IPS-18c (cell line): ENCODE data around the gene TMPRSS4.

ENCODE experiments used
- H3K4me3 ChIP-seq: 2 replicates; pipeline ENCODE4 v1.7.0; 2013; ENCODE audit warnings: low read depth, mild to moderate bottlenecking, low read length, moderate library complexity; ENCODE audit not compliant: insufficient read depth
- H3K9me3 ChIP-seq: one replicate; pipeline ENCODE4 v1.6.1; 2013; ENCODE audit warnings: mild to moderate bottlenecking, low read length, moderate library complexity; ENCODE audit not compliant: control insufficient read depth, insufficient read depth

Gene TMPRSS4

GRCh38 chr11:118152552-118153471, 75.9 kb downstream of the TMPRSS4 start, which contains the start of gene SCN4B:
Gene SCN4B, minus strand, starts transcription at chr11:118152823. Its CDS starts 150 bp downstream, at chr11:118152673.
- no peaks in the 10 kb centered on the region for H3K9me3 ChIP-seq
- H3K4me3 ChIP-seq: peak within 1 kb of the TSS; percentile 71

GRCh38 chr11:118153516-118153915, 76.6 kb downstream of the TMPRSS4 start:
- Histone ChIP-seq H3K9me3 (no peaks in the 10 kb centered on the region), H3K4me3 (peak overlapping the region; percentile 71)

- Histone ChIP-seq H3K4me3 (no peak overlapping the region), H3K9me3 (no peaks in the 10 kb centered on the region)
Measured at GRCh38 chr11:118153976-118154375, 77.1 kb downstream of the TMPRSS4 start.

DNA sequence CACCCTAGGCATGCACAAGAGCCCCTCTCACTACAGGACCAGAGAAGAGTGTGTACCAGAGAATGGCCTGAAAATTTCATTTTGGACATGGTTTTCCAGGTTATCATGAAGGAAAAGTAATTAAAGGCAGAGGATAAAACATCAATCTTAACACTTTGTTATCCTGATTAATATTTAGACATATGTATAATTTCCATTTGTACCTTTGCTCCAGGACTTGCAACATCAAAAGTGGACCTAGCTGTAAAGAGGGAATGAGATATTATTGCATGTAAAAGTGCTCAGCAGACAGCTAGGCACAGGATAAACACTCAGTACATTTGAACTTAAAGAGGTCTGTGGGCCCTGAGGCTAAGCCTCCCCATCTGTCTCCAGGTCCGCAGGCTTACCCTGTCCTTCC, 77.8 kb downstream of the TMPRSS4 start:
- Histone ChIP-seq H3K9me3 (no peaks in the 10 kb centered on the region), H3K4me3 (no peak overlapping the region)

DNA sequence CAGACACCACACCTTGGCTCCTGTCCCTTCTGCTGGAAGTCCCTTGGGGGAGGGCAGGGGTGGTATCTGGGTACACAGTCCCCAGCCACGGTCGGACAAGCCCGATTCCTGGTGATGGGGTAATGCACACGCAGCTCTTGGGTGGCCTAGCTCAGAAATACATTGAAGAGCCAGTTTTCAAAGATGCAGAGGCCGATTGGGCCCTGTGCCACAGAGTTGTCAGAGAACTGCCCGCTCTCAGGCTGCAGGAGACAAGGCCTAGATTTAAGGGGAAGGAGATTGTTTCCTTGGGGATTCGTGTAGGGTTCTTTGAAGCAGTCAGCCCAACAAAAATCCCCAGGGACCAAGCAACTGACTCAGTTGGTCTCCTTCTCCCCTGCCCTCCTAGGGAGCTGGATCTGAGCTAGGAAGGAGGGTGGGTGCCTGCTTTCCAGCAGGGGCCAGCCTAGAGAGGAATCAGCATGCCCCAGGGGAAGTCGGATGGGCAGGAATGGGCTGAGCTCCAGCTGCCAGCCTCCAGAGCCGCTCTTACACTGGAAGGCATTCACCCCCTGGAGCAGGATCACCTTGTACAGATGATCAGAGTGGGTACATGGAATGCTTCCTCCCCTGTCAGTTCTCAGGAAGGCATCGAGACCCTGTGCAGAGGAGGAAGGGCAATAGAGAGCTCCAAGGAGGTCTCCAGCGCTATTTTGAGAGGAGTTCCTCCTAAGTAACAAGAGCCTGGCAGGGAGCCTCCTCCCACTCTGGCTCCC, 79.1 kb downstream of the TMPRSS4 start:
- no peaks in the 10 kb centered on the region for H3K9me3 ChIP-seq

DNA sequence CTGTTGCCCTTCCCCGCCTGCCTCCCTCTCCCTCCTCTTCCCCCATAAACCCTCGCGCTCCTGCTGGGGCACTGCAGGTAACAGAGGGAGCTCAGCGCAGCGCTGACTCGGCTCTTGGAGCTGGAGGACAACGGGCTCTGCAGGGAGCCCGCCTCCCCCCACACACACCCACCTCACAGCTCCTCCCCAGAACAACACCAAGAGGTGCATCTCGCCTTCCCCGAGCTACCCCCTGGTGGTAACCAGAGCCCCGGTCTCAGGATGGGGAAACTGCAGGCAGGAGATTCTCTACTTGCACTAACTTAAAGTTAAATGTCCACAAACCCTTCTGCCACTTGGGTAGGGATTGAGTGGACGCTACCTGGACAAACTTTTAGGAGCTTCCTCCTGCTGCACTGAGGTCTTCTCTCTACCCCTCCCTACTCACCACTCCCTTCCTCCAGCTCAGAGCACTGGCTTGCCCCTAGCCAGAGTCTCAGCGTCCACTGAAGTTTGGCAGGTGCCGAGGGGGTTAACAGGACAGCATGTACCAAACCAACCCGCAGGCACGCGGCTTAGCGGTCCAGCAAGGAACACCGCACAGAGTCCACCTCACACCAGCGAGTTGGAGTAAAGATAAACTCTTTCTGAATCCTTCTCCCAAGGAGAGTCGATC, 79.8 kb downstream of the TMPRSS4 start:
- H3K9me3 ChIP-seq: no peaks in the 10 kb centered on the region
- peak overlapping the region; percentile 34; the same call in 1 of the 2 replicates for H3K4me3 ChIP-seq

More for the DNA sequence above, 79.1 kb downstream of the TMPRSS4 start:
- peak overlapping the region; percentile 34 for H3K4me3 ChIP-seq

- peak overlapping the region; percentile 34; the same call in 1 of the 2 replicates for H3K4me3 ChIP-seq
- H3K9me3 ChIP-seq: no peaks in the 10 kb centered on the region
Measured at GRCh38 chr11:118157186-118157895, 80.5 kb downstream of the TMPRSS4 start.

- Histone ChIP-seq H3K4me3 (no peak overlapping the region), H3K9me3 (no peaks in the 10 kb centered on the region)
Measured at GRCh38 chr11:118161786-118162185, 84.9 kb downstream of the TMPRSS4 start.

DNA sequence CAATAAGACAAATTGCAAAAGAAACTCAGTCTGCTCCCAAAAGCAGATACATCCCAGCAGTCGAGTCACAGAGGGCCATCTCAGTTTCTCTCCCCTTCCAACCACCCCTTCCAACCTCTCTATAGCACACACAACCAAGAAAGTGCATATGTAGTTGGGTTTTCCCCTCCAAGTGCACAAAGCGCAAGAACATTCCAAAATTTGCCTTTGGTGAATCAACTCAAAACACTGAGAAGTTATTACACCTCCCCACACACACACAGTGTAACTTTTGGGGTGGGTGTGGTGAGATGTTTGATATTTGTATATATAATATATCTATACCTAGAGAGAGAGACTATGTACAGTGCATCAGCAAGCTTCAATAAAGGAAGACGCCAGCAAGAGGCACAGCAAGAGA, 86.0 kb downstream of the TMPRSS4 start:
- Histone ChIP-seq H3K4me3 (no peak overlapping the region), H3K9me3 (no peaks in the 10 kb centered on the region)

DNA sequence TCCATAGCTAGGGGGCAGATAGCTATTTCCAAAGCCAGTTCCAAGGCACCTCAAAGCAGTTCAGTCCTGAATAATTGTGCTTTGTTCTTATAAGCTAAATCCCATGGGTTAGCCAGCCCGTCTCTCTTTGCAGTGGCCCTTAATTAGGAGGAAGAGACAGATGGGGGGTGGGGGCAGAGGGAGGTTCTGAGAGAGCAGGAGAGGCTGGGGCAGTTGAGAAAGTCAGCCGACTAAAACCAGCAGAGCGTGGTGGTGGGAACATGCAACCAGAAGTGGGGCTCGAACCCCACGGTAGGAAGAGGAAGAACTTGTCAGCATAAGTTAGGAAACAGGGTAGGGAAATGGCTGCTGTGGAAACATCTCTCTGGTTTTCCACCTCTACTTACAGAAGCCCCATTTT, 86.6 kb downstream of the TMPRSS4 start:
- H3K9me3 ChIP-seq: no peaks in the 10 kb centered on the region
- no peak overlapping the region for H3K4me3 ChIP-seq

DNA sequence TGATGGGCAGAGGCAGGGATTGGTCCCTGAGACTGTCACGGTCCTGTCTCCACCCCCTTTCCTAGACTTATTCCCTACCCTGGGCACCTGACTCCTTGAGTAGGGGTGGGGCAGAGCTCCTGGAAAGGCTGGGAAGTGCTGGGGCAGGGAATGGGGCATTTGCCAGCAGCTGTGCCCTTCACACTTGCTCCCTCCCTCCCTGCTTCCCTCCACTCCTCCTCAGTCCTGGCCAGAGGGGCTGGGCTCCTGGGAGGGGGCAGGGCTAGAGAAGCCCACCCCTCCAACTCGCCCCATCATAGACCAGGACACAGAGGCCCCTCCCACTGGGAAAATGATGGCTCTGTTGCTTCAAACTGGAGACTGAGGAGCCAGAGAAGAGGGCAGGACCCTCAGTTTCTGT, 88.0 kb downstream of the TMPRSS4 start:
- Histone ChIP-seq H3K9me3 (no peaks in the 10 kb centered on the region), H3K4me3 (no peak overlapping the region)

- Histone ChIP-seq H3K9me3 (no peaks in the 10 kb centered on the region), H3K4me3 (no peak overlapping the region)
Measured at GRCh38 chr11:118166641-118167040, 89.8 kb downstream of the TMPRSS4 start.

- no peak overlapping the region for H3K4me3 ChIP-seq
- H3K9me3 ChIP-seq: no peaks in the 10 kb centered on the region
Measured at GRCh38 chr11:118167253-118167652, 90.4 kb downstream of the TMPRSS4 start.

GRCh38 chr11:118167906-118168305, 91.0 kb downstream of the TMPRSS4 start:
- Histone ChIP-seq H3K4me3 (no peak overlapping the region), H3K9me3 (no peaks in the 10 kb centered on the region)

GRCh38 chr11:118168316-118168715, 91.4 kb downstream of the TMPRSS4 start:
- Histone ChIP-seq H3K9me3 (no peaks in the 10 kb centered on the region), H3K4me3 (no peak overlapping the region)

- H3K4me3 ChIP-seq: no peak overlapping the region
- H3K9me3 ChIP-seq: no peaks in the 10 kb centered on the region
Measured at GRCh38 chr11:118168751-118169150, 91.9 kb downstream of the TMPRSS4 start.
